Vagina (tissue), 2 donors: Measurements from ENCODE around the gene AMBRA1. TPM values are rescaled to one million over a fixed set of nuclear protein-coding genes. Genes with fewer than 3 reads are reported as not detected.

Source experiments
- DNase-seq, 2 donors: peaks; one replicate each; pipeline ENCODE4 v3.0.0-alpha.2; 2017; ENCODE audit errors: extremely low spot score in 2 of 2
- H3K27ac ChIP-seq: fragments of 200-600 bp; sonication (generic); one replicate; pipeline ENCODE4 v1.5.1; 2019
- H3K27me3 ChIP-seq: fragments of 200-600 bp; sonication (generic); one replicate; pipeline ENCODE4 v1.5.1; 2019
- H3K36me3 ChIP-seq, 2 donors: fragments of 200-600 bp; sonication (generic); one replicate each; pipeline ENCODE4 v1.5.1; 2017 to 2019
- H3K4me1 ChIP-seq: fragments of 200-600 bp; sonication (generic); one replicate; pipeline ENCODE4 v1.5.1; 2019
- H3K4me3 ChIP-seq, 2 donors: fragments of 200-600 bp; sonication (generic); 1 replicate in 1 of 2; 2 replicates in 1 of 2; pipeline ENCODE4 v1.5.1; 2016 to 2019
- H3K9me3 ChIP-seq: fragments of 200-600 bp; sonication (generic); one replicate; pipeline ENCODE4 v1.5.1; 2019
- CTCF ChIP-seq, 3 experiments: fragments of 450-650 bp in 2 of 3; fragments of 200-600 bp in 1 of 3; sonication (generic) in 1 of 3; IDR thresholded peaks; one replicate each; pipeline ENCODE4 v1.5.1; 2017 to 2019; ENCODE audit warnings: antibody characterized with exemption in 3 of 3, mild to moderate bottlenecking in 2 of 3, moderate library complexity in 2 of 3
- POLR2A ChIP-seq, 2 donors: fragments of 450-650 bp; IDR thresholded peaks; one replicate each; pipeline ENCODE4 v1.6.1; 2017; ENCODE audit warnings: antibody characterized with exemption in 2 of 2, mild to moderate bottlenecking in 2 of 2, moderate library complexity in 2 of 2
- POLR2AphosphoS5 ChIP-seq, 2 donors: sonication (generic); formaldehyde crosslinking; IDR thresholded peaks; one replicate each; pipeline ENCODE4 v1.9.0; 2017; ENCODE audit warnings: antibody characterized with exemption in 2 of 2, mild to moderate bottlenecking in 2 of 2, low read depth in 1 of 2; ENCODE audit not compliant: insufficient read depth in 1 of 2
- intact Hi-C: fragments of 100-400 bp; cut with DNase I; formaldehyde crosslinking; loops from one replicate; pipeline ENCODE4 v1.15.1; 2023
- total RNA-seq: library from RNA; depleted of rRNA; stranded (reverse); fragments of >200 nt; gene quantifications from one replicate; pipeline ENCODE4 v1.2.3, GENCODE V29; 2016

Gene AMBRA1
- total RNA-seq, 1 donor from 2014 or later = 40.0 TPM

- peaks cover 38% of the 10 kb centered on the region for H3K4me1 ChIP-seq
- H3K27me3 ChIP-seq = peaks cover 13% of the 10 kb centered on the region
- no peaks in the 10 kb centered on the region for H3K9me3 ChIP-seq
- H3K27ac ChIP-seq = no peak overlapping the region
- no peaks in the 10 kb centered on the region for H3K36me3 ChIP-seq
- no peak overlapping the region for H3K4me3 ChIP-seq
- intact Hi-C loops = loop anchor here (5.0 to 10.0 kb wide), 2 partner anchors 143 to 226 kb away; partner anchors contain the start of genes ATG13 and HARBI1
- DNase-seq = no peak
- TF ChIP-seq POLR2A (IDR thresholded peaks at IDR 0.05) (no peak), POLR2AphosphoS5 (IDR thresholded peaks at IDR 0.05; ENCODE audit: insufficient read depth in 1 of 2, low read depth in 1 of 2) (no peak), CTCF (IDR thresholded peaks at IDR 0.05) (no peak)
Observed at GRCh38 chr11:46388619-46389449, 205.0 kb downstream of the AMBRA1 start.

DNA sequence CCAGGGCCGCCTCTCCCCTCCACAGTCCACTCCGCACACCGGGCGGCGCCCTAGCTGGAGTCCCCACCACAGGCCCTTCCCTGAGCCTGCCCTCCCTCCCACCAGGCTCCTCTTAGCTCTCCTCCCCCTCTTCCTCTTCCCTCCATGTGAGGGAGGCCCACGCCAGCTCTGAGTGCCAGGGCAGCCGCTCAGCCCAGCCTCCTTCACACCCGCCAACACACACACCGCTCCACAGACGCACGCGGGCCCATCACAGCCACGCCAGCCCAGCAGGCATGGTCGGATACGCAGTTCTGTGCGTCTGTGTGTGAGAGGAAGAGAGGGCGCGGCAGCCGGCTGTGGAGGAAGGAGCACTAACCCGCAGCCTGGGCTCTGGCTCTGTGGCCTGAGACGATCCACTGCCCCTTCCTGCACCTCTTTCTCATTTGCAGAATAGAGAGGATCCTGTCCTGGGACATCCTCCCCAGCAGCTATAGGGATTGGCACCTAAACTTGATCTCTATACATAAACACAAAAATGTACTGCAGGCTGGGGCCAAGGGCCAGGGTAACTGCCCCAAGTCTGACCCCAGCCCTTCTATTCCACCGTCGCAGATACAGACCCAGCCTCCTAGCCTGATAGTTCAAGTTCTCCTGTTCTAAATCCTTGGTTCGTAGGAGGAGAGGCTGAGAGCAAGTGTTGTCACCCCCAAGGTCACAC lies 205.8 kb downstream of the AMBRA1 start:
- Histone ChIP-seq H3K36me3 (no peaks in the 10 kb centered on the region), H3K27ac (no peak overlapping the region), H3K9me3 (no peaks in the 10 kb centered on the region), H3K27me3 (peaks cover 13% of the 10 kb centered on the region), H3K4me3 (no peak overlapping the region), H3K4me1 (peaks cover 38% of the 10 kb centered on the region)
- no peak for TF ChIP-seq POLR2A (IDR thresholded peaks at IDR 0.05)
- no peak for TF ChIP-seq CTCF (IDR thresholded peaks at IDR 0.05)
- no peak for TF ChIP-seq POLR2AphosphoS5 (IDR thresholded peaks at IDR 0.05; ENCODE audit: insufficient read depth in 1 of 2, low read depth in 1 of 2)
- intact Hi-C loops = loop anchor here (5.0 to 10.0 kb wide), 2 partner anchors 144 to 227 kb away; partner anchors contain the start of genes ATG13 and HARBI1
- DNase-seq = no peak

- DNase-seq = no peak
- H3K27ac ChIP-seq = no peak overlapping the region
- no peak for TF ChIP-seq CTCF (IDR thresholded peaks at IDR 0.05)
- no peak for TF ChIP-seq POLR2AphosphoS5 (IDR thresholded peaks at IDR 0.05; ENCODE audit: insufficient read depth in 1 of 2, low read depth in 1 of 2)
- TF ChIP-seq POLR2A (IDR thresholded peaks at IDR 0.05) = no peak
- no peaks in the 10 kb centered on the region for H3K36me3 ChIP-seq
- intact Hi-C loops = loop anchor here (5.0 to 10.0 kb wide), 2 partner anchors 145 to 227 kb away; partner anchors contain the start of genes ATG13 and HARBI1
- no peak overlapping the region for H3K4me3 ChIP-seq
- peaks cover 38% of the 10 kb centered on the region for H3K4me1 ChIP-seq
- peaks cover 13% of the 10 kb centered on the region for H3K27me3 ChIP-seq
- no peaks in the 10 kb centered on the region for H3K9me3 ChIP-seq
Observed at GRCh38 chr11:46387456-46387855, 206.4 kb downstream of the AMBRA1 start.

- no peak for TF ChIP-seq POLR2AphosphoS5 (IDR thresholded peaks at IDR 0.05; ENCODE audit: insufficient read depth in 1 of 2, low read depth in 1 of 2)
- no peak for TF ChIP-seq CTCF (IDR thresholded peaks at IDR 0.05)
- no peak for TF ChIP-seq POLR2A (IDR thresholded peaks at IDR 0.05)
- intact Hi-C loops = loop anchor here (5.0 to 10.0 kb wide), 2 partner anchors 146 to 228 kb away; partner anchors contain the start of genes ATG13 and HARBI1
- Histone ChIP-seq H3K27ac (no peak overlapping the region), H3K9me3 (no peaks in the 10 kb centered on the region), H3K36me3 (no peaks in the 10 kb centered on the region), H3K4me1 (peaks cover 37% of the 10 kb centered on the region), H3K27me3 (peaks cover 6% of the 10 kb centered on the region), H3K4me3 (no peak overlapping the region)
- DNase-seq = no peak
Observed at GRCh38 chr11:46386674-46387073, 207.1 kb downstream of the AMBRA1 start.
